Left renal cortex interstitium (tissue), 4 donors: ENCODE data around the gene ERF. TPM values are rescaled to one million over a fixed set of nuclear protein-coding genes. Genes with fewer than 3 reads are reported as not detected.

Experiments
- DNase-seq, 4 donors: peaks; one replicate each; pipeline ENCODE4 v3.0.0-alpha.2; 2013; ENCODE audit warnings: low read depth in 4 of 4, low spot score in 2 of 4, missing footprints in 1 of 4
- polyA plus RNA-seq, 4 donors: library from polyadenylated mRNA; unstranded; fragments of 120-200 nt; gene quantifications; one replicate each; pipeline ENCODE4 v1.2.1, GENCODE V29; 2013; ENCODE audit not compliant: insufficient read length in 4 of 4

Gene ERF
- polyA plus RNA-seq, 4 donors = 52.0 to 92.6 (median 77.4) TPM

DNA sequence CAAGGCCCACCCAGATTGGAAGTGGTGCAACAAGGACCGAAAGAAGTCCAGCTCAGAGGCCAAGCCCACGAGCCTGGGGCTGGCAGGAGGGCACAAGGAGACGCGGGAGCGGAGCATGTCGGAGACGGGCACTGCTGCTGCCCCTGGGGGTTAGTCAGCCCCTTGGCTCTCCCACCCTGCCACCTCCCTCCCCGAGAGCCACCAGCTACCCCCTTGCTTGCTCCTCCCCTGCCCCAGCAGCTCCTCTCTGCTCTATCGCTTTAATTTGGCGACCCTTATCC lies 32.8 kb upstream of the ERF start:
- no peak for DNase-seq

DNA sequence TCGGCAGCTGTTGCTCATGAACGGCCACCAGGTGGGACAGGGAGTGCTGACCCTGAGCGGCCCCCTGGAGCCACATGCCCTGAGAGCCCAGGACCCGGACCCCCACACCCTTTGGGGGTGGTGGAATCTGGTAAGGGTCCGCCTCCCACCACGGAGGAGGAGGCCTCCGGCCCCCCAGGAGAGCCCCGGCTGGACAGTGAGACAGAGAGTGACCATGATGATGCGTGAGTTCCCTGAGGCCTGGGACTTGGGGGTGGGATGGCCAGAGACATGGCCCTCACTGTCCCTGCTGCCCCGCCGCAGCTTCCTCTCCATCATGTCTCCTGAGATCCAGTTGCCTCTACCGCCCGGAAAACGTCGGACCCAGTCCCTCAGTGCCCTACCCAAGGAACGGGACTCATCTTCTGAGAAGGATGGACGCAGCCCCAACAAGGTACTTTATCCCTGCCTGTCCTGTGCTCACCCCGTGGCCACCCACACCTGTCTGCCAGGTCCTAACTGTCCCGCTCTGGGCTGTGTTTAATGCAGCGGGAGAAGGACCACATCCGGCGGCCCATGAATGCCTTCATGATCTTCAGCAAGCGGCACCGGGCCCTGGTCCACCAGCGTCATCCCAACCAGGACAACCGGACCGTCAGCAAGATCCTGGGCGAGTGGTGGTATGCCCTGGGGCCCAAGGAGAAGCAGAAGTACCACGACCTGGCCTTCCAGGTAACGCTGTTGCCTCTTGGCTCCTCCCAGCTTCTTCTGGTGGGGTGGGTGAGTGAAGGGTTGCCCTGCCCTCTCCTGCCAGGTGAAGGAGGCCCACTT lies 32.3 kb upstream of the ERF start:
- no peak for DNase-seq

- no peak for DNase-seq
Observed at GRCh38 chr19:42286349-42287016, 31.6 kb upstream of the ERF start.

DNA sequence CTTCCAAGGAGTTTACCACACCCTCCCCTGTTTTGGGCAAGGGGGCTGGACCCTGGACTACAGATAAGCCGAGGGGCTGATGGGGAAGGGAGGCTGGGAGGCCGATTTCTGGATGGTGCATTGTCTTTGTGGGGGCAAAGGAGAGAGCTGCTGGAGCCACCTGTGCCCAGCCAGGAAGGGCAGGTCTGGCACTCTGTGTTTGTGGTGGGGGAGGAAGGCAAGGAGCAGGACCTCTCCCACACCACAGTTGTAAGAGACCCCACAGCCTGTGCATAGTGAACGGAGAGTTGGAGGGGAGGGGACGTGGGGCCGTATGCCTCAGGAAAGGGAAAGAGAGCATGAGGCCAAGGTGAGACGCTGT lies 31.0 kb upstream of the ERF start:
- DNase-seq = no peak

- DNase-seq = no peak
Observed at GRCh38 chr19:42285541-42285941, 30.6 kb upstream of the ERF start.

GRCh38 chr19:42284591-42285341 lies 29.8 kb upstream of the ERF start:
- no peak for DNase-seq

DNA sequence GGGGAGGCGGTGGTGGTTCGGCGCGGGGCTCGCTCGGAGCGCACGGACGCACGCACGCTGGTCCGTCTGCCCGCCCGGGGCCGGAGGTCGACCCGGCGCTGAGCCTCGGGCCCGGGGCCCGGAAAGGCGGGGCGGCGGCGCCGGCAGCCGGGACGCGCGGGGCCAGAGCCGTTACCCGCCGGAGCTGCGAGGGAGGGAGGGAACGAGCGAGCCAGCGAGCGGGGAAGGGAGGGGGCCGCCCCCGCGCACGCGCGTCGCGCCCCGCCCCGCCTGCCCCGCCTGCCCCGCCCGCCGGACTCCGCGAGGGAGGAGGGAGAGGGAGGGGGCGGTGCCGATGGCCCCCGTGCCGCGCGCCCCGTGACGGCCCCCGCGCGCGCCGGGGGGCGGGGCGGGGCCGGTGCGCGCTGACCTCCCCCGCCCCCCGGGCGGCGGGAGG lies 29.2 kb upstream of the ERF start:
- DNase-seq = no peak

GRCh38 chr19:42283188-42284065 lies 28.5 kb upstream of the ERF start:
- DNase-seq = peak in 3 of 4 donors; percentile 81 to 87 (median 87)

GRCh38 chr19:42282819-42283187 lies 27.9 kb upstream of the ERF start:
- DNase-seq = no peak

- DNase-seq = no peak
Observed at GRCh38 chr19:42281827-42282762, 27.2 kb upstream of the ERF start.

DNA sequence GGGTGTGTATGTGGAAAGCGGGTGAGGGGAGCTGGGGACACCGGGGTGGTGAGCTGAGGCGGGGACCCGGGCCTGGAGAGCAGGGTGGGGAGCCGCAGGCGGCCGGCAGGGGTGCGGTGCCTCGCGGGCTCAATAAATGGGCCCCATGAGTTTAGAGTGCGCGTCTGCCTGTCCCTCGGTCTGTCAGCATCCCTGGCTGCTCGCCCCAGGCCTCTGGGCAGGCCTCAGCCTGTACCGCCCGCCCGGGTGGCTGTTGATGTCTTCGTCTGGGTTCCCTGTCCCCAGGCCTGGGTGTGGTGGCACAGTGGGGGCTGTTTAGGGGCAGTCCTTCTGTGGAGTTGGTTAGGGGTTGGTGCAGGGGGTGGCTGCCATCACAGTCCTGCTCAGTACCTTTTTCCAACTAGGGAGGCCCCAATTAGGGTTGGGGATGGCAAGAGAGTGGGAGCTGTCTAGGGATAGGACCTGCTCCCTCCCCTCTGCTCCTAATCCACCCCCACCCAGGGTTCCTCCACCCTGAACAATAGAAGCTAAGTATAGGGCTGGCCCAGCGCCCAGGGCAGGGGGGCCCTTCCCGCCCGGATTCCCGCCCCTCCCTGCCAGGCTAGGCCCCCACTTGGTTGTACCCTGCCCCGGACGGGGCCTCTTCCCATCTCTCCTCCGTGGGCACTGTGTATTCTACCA lies 26.4 kb upstream of the ERF start:
- DNase-seq = no peak

GRCh38 chr19:42280815-42281145 lies 25.9 kb upstream of the ERF start:
- no peak for DNase-seq

DNA sequence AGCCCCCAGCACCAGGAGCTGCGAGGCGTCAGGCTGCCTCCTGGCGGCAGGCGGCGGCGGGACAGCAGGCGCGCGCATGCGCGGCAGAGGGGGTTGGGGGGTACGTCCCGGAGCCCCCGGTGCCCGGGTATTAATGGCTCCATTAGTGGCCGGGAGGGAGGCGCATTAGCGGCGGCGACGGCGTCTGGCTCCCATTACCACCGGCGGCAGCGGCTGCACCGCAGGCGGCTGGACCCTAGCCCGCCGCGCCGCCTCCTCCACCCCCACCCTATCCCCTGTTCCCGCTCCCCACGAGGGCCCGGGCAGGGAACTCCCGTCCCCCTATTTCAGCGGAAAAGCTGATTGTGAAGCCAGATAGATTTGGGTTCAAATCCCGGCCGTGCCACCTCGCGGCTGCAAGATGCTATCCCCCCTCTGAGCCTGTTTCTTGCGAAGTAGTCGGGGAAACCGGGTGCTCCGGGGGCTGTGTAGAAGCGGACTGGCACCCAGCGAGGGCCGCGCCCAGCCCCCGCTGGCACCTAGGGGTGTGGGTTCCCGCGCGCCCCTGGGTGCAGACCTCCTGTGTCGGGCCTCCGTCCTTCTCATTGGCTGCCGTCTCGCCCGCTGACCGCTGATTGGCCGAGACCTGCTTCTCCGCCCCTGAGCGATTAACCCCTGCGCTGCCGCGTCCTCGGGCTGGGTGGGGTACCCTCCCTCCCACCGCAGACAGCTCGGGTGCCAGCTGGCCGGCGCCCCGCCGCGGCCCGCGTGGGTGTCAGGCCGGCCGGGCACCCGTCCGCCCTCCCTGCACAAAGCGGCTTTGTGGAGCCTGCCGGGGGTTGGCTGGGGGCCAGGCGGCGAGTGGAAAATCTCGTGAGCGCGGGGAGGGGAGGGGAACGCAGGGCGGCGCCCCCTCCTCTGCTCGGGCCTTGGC lies 25.2 kb upstream of the ERF start:
- peak in 1 of 4 donors; percentile 73 for DNase-seq

DNA sequence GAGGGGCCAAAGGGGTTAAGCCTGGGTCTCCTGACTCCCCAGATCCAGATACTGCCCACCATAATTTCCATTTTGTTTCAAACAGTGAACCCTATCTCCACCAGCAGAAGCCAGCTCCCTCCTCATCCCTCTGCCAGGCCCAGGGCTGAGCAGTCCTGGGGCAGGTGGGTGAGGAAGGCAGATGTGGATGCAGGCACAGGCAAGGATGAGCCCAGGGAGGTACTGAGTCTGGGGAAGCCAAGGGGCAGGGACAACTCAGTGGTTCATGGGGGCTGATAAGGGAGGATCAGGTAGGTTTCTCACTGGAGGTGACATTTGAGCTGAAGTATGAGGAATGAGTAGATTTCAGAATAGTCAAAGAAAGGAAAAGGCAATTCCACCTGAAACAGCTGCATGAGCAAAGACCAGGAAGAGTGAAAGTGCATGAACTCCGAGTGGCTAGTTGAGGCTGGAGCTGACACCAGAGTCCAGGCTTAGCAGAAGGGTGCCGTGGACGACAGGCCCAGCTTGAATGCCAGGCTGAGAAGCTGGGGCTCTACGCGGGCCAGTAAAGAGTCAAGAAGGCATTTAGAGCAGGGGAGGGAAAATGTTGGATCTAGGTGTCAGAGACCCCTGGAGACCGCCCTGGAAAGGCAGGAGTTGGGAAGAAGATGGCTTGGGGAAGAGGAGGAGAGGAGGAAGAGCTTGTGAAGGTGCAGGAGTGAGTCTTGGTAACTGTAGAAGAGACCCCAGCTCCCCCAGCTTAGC lies 24.4 kb upstream of the ERF start:
- DNase-seq = no peak

DNA sequence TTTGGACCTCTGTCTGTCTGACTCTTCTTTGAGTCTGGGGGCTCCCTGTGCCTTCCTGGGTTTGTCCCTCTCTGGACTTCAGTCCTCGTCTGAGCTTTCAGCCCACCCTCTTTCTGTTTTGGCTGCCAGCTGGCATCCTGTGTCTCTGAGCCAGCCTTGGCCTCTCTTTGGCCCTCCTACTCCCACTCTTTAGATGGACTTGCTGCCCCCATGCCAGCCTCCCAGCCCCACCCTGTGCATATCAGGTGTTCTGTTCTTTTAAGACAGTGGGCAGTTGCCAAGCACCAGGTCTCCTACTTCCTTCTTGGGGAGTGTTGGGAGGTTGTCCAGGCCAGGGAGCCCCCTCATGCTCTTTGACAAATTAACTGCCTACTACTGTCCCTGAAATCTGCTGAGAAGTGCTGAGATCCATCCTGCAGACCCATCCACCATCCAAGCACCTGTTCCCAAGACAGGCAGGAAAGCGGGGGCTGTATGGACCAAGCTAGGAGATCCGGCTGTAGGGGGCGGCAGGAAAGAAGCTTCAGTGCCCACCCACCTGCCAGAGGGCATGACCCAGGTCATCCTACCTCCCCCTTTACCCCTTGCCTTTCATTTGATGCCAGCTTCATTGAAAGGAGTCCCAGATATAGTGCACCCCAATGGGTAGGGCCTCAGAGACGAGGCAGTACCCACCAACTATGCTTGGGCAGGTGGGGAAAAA lies 23.7 kb upstream of the ERF start:
- DNase-seq = no peak

GRCh38 chr19:42277821-42278451 lies 23.0 kb upstream of the ERF start:
- DNase-seq = no peak
